Natural killer cell (primary cell): Measurements from ENCODE around the gene L3MBTL3. TPM values are rescaled to one million over a fixed set of nuclear protein-coding genes. Genes with fewer than 3 reads are reported as not detected.

ENCODE experiments used
- ATAC-seq, 3 donors: fragments of 150-1000 bp in 2 of 3; fragments of 200-7000 bp in 1 of 3; cut with Tn5 transposase; 1 replicate in 1 of 3; 2 replicates in 2 of 3; pipeline ENCODE4 v1.10.0; 2021; ENCODE audit warnings: mild to moderate bottlenecking in 2 of 3, moderate library complexity in 2 of 3
- DNase-seq, 2 donors: peaks; one replicate each; pipeline versions ENCODE4 v3.0.0 to v3.0.0-alpha.2; 2013 to 2021; ENCODE audit warnings: mixed read lengths in 1 of 2
- H3K27ac ChIP-seq: one replicate; pipeline ENCODE4 v1.5.1; 2013; ENCODE audit warnings: mild to moderate bottlenecking, low read length
- H3K27me3 ChIP-seq: one replicate; pipeline ENCODE4 v1.6.1; 2013; ENCODE audit warnings: low read length; ENCODE audit not compliant: control insufficient read depth, insufficient read depth
- H3K36me3 ChIP-seq: one replicate; pipeline ENCODE4 v1.6.1; 2013; ENCODE audit warnings: low read length; ENCODE audit not compliant: control insufficient read depth, insufficient read depth
- H3K4me1 ChIP-seq: one replicate; pipeline ENCODE4 v1.6.1; 2013; ENCODE audit warnings: low read length; ENCODE audit not compliant: control insufficient read depth, insufficient read depth
- H3K4me3 ChIP-seq: one replicate; pipeline ENCODE4 v1.5.1; 2013; ENCODE audit warnings: low read length
- H3K9me3 ChIP-seq: one replicate; pipeline ENCODE4 v1.6.1; 2013; ENCODE audit warnings: low read length; ENCODE audit not compliant: control insufficient read depth, insufficient read depth
- H3K27ac Mint-ChIP-seq, 2 donors: one replicate each; pipeline ENCODE4 v1.8.0; 2022; ENCODE audit warnings: mild to moderate bottlenecking in 2 of 2, mixed read lengths in 2 of 2, moderate library complexity in 1 of 2
- H3K27me3 Mint-ChIP-seq, 2 donors: one replicate each; pipeline ENCODE4 v1.8.0; 2022; ENCODE audit warnings: low read depth in 2 of 2, mixed read lengths in 2 of 2
- H3K36me3 Mint-ChIP-seq: one replicate; pipeline ENCODE4 v1.8.0; 2022; ENCODE audit warnings: mixed read lengths
- H3K4me1 Mint-ChIP-seq, 2 donors: one replicate each; pipeline ENCODE4 v1.8.0; 2022; ENCODE audit warnings: mixed read lengths in 2 of 2
- H3K4me3 Mint-ChIP-seq: one replicate; pipeline ENCODE4 v1.8.0; 2022; ENCODE audit warnings: mild to moderate bottlenecking, moderate library complexity, mixed read lengths
- H3K9me3 Mint-ChIP-seq, 2 donors: one replicate each; pipeline ENCODE4 v1.8.0; 2022; ENCODE audit warnings: mixed read lengths in 2 of 2
- CTCF ChIP-seq: fragments of 200-600 bp; IDR thresholded peaks from one replicate; pipeline ENCODE4 v1.8.0; 2022; ENCODE audit warnings: antibody characterized with exemption
- WGBS: methylation state at CpG from one replicate; pipeline ENCODE4 v1.1.7; 2013; ENCODE audit warnings: missing lambda C conversion rate; ENCODE audit not compliant: insufficient coverage; 5-methylcytosine and 5-hydroxymethylcytosine counted together
- intact Hi-C: fragments of 100-400 bp; cut with micrococcal nuclease; formaldehyde crosslinking; loops from one replicate; pipeline ENCODE4 v1.14.2; 2022
- total RNA-seq, 4 donors: library from RNA; stranded (reverse); fragments of 120-200 nt in 1 of 4; gene quantifications; one replicate each; pipeline versions ENCODE4 v1.2.3 to v1.2.4, GENCODE V29; 2013 to 2022

Gene L3MBTL3
- total RNA-seq, 3 donors from 2014 or later (not counting 1 experiment from before 2014, with no cell fraction given), result 24.1 to 42.4 (median 27.5) TPM

GRCh38 chr6:130054725-130055124 is 36.3 kb downstream of the L3MBTL3 start:
- peaks cover 12 to 19% of the 10 kb centered on the region in 2 donors for H3K4me1 Mint-ChIP-seq

GRCh38 chr6:130055271-130055670 is 36.9 kb downstream of the L3MBTL3 start:
- Mint-ChIP-seq H3K4me1 (peaks cover 12 to 13% of the 10 kb centered on the region in 2 donors), H3K9me3 (no peaks in the 10 kb centered on the region), H3K4me3 (no peak overlapping the region), H3K27me3 (no peaks in the 10 kb centered on the region), H3K27ac (no peak overlapping the region), H3K36me3 (peaks cover 33% of the 10 kb centered on the region)
- 100% methylated on average over 1 of the region's 1 CpG for WGBS
- Histone ChIP-seq H3K27me3 (no peaks in the 10 kb centered on the region), H3K4me1 (no peaks in the 10 kb centered on the region), H3K27ac (no peak overlapping the region), H3K9me3 (no peaks in the 10 kb centered on the region), H3K36me3 (peaks cover 56% of the 10 kb centered on the region), H3K4me3 (no peak overlapping the region)
- DNase-seq (no peak), ATAC-seq (no peak)
- TF ChIP-seq CTCF, result no peak
- intact Hi-C loops, result no loop called here

More at GRCh38 chr6:130054725-130055124, 36.3 kb downstream of the L3MBTL3 start:
- Mint-ChIP-seq H3K36me3 (peaks cover 39% of the 10 kb centered on the region), H3K27me3 (no peaks in the 10 kb centered on the region), H3K4me3 (no peak overlapping the region), H3K27ac (no peak overlapping the region), H3K9me3 (no peaks in the 10 kb centered on the region)
- intact Hi-C loops, result no loop called here
- no peak for TF ChIP-seq CTCF
- Histone ChIP-seq H3K4me1 (no peaks in the 10 kb centered on the region), H3K4me3 (no peak overlapping the region), H3K27ac (no peak overlapping the region), H3K27me3 (no peaks in the 10 kb centered on the region), H3K36me3 (peaks cover 56% of the 10 kb centered on the region), H3K9me3 (no peaks in the 10 kb centered on the region)
- no peak for DNase-seq
- no peak for ATAC-seq
- 94% methylated on average over 7 of the region's 7 CpGs for WGBS

GRCh38 chr6:130057495-130057894 is 39.1 kb downstream of the L3MBTL3 start:
- peaks cover 12 to 16% of the 10 kb centered on the region in 2 donors for H3K4me1 Mint-ChIP-seq
- H3K36me3 Mint-ChIP-seq, result peaks cover 26% of the 10 kb centered on the region
- H3K27me3 Mint-ChIP-seq, result no peaks in the 10 kb centered on the region
- Histone ChIP-seq H3K27me3 (no peaks in the 10 kb centered on the region), H3K9me3 (no peaks in the 10 kb centered on the region), H3K27ac (no peak overlapping the region), H3K4me3 (no peak overlapping the region), H3K36me3 (peaks cover 43% of the 10 kb centered on the region), H3K4me1 (no peaks in the 10 kb centered on the region)
- intact Hi-C loops, result no loop called here
- TF ChIP-seq CTCF, result no peak
- WGBS, result 98% methylated on average over 9 of the region's 12 CpGs
- no peak overlapping the region for H3K4me3 Mint-ChIP-seq
- no peaks in the 10 kb centered on the region for H3K9me3 Mint-ChIP-seq
- DNase-seq (no peak), ATAC-seq (no peak)
- H3K27ac Mint-ChIP-seq, result peak overlapping the region in 1 of 2 donors; percentile 12

GRCh38 chr6:130063806-130064205 is 45.4 kb downstream of the L3MBTL3 start:
- H3K27ac ChIP-seq, result no peak overlapping the region
- H3K4me1 ChIP-seq, result no peaks in the 10 kb centered on the region
- DNase-seq (no peak), ATAC-seq (no peak)
- Mint-ChIP-seq H3K9me3 (no peaks in the 10 kb centered on the region), H3K27me3 (no peaks in the 10 kb centered on the region), H3K36me3 (peaks cover 13% of the 10 kb centered on the region), H3K27ac (no peak overlapping the region), H3K4me1 (peaks cover 0 to 4% of the 10 kb centered on the region in 2 donors), H3K4me3 (no peak overlapping the region)
- intact Hi-C loops, result no loop called here
- no peaks in the 10 kb centered on the region for H3K27me3 ChIP-seq
- no peaks in the 10 kb centered on the region for H3K9me3 ChIP-seq
- WGBS, result 94% methylated on average over 3 of the region's 5 CpGs
- TF ChIP-seq CTCF, result no peak
- H3K4me3 ChIP-seq, result no peak overlapping the region
- peaks cover 24% of the 10 kb centered on the region for H3K36me3 ChIP-seq
